Adrenal gland (tissue), 12 donors: ENCODE data around the gene DRC3. TPM values are rescaled to one million over a fixed set of nuclear protein-coding genes. Genes with fewer than 3 reads are reported as not detected.

ENCODE experiments used
- DNase-seq, 7 donors: peaks; one replicate each; pipeline ENCODE4 v3.0.0-alpha.2; 2019 to 2020
- H3K27ac ChIP-seq, 5 donors: fragments of 200-600 bp; sonication (generic) in 4 of 5; 1 replicate in 3 of 5; 2 replicates in 2 of 5; pipeline versions ENCODE4 v1.5.1 to v1.8.0; 2016 to 2020; ENCODE audit warnings: mild to moderate bottlenecking in 1 of 5
- H3K27me3 ChIP-seq: fragments of 200-600 bp; 2 replicates; pipeline ENCODE4 v1.8.0; 2021
- H3K36me3 ChIP-seq, 2 donors: fragments of 200-600 bp; replicated peaks in 1 of 2; 1 replicate in 1 of 2; 2 replicates in 1 of 2; pipeline versions ENCODE4 v1.5.1 to v1.8.0; 2018 to 2022
- H3K4me1 ChIP-seq, 2 donors: fragments of 200-600 bp; replicated peaks in 1 of 2; 1 replicate in 1 of 2; 2 replicates in 1 of 2; pipeline versions ENCODE4 v1.5.1 to v1.8.0; 2018 to 2021
- H3K4me3 ChIP-seq, 4 donors: fragments of 200-600 bp; sonication (generic) in 3 of 4; one replicate each; pipeline ENCODE4 v1.5.1; 2016 to 2018
- H3K9me3 ChIP-seq, 3 donors: fragments of 200-600 bp; sonication (generic) in 1 of 3; replicated peaks in 1 of 3; 1 replicate in 2 of 3; 2 replicates in 1 of 3; pipeline versions ENCODE4 v1.5.1 to v1.8.0; 2016 to 2021
- POLR2A ChIP-seq, 2 donors: fragments of 450-650 bp; IDR thresholded peaks; one replicate each; pipeline ENCODE4 v1.6.1; 2017; ENCODE audit warnings: antibody characterized with exemption in 2 of 2, mild to moderate bottlenecking in 2 of 2, moderate library complexity in 1 of 2
- WGBS, 4 donors: extraction: QIAGEN DNeasy Blood & Tissue Kit in 2 of 4; methylation state at CpG; one replicate each; pipeline versions ENCODE4 v1.1.5 to v1.1.7; 2013 to 2017; 5-methylcytosine and 5-hydroxymethylcytosine counted together
- intact Hi-C, 2 donors: fragments of 100-400 bp; cut with DNase I; formaldehyde crosslinking; loops; one replicate each; pipeline versions ENCODE4 v1.14.1 to v1.15.0; 2022 to 2023
- polyA plus RNA-seq, 3 donors: library from polyadenylated mRNA; stranded (reverse); fragments of 200-250 nt in 2 of 3; fragments of 350-450 nt in 1 of 3; fragmentation: Illumina TruSeq in 1 of 3; extraction: RNeasy Lipid Tissue Mini Kit (QIAGEN cat#74804) in 1 of 3; gene quantifications; one replicate each; pipeline ENCODE4 v1.2.3, GENCODE V29; 2013 to 2014
- total RNA-seq, 9 donors: library from RNA; depleted of rRNA in 4 of 9; stranded (reverse); fragments of >200 nt in 4 of 9; fragments of 120-200 nt in 1 of 9; fragmentation: NEBNext Ultra II Directional in 1 of 9; extraction: Animal tissue kit (Norgen Biotek cat#: 25700) in 1 of 9; gene quantifications; one replicate each; pipeline versions ENCODE4 v1.1.0 to v1.2.4, GENCODE V29; 2013 to 2023
- TF ChIP-seq, protein P1 (sequence below), 6 experiments: fragments of 450-650 bp in 4 of 6; fragments of 200-600 bp in 2 of 6; sonication (generic) in 1 of 6; IDR thresholded peaks; 1 replicate in 5 of 6; 2 replicates in 1 of 6; pipeline versions ENCODE4 v1.5.1 to v1.8.0; 2016 to 2021; ENCODE audit warnings: antibody characterized with exemption in 6 of 6, mild to moderate bottlenecking in 2 of 6, moderate library complexity in 1 of 6
- donor health status: healthy with polysubstance abuse.
- donor health status: Bipolar disorder and iron deficiency.
- donor health status: DM: yes; HTN: yes; CAD: no.
- donor health status: DM: no; HTN: no; CAD: no.
- donor health status: DM: no; HTN: no; CAD: no.
- donor health status: DM: yes; HTN: yes; CAD: no.

The DRC3 gene
- total and polyA plus RNA-seq, 12 donors = 0.17 to 21.3 (median 3.6) TPM

- Histone ChIP-seq H3K9me3 (no peaks in the 10 kb centered on the region), H3K27ac (peak overlapping the region in 1 of 5 donors; percentile 21), H3K36me3 (no peaks in the 10 kb centered on the region), H3K4me1 (peaks cover 0 to 25% of the 10 kb centered on the region in 2 donors), H3K4me3 (no peak overlapping the region), H3K27me3 (no peaks in the 10 kb centered on the region)
- DNase-seq = no peak
- WGBS, 4 donors = 66 to 77% (median 71%) methylated on average over 7 to 10 of the region's 10 CpGs
- intact Hi-C loops = loop anchor here in 1 of 2 donors (10.0 kb wide), 1 partner anchor 45 kb away; the partner anchor contains the start of genes ATPAF2 and GID4
- no peak for TF ChIP-seq POLR2A (IDR thresholded peaks at IDR 0.05)
- TF ChIP-seq, protein P1, sequence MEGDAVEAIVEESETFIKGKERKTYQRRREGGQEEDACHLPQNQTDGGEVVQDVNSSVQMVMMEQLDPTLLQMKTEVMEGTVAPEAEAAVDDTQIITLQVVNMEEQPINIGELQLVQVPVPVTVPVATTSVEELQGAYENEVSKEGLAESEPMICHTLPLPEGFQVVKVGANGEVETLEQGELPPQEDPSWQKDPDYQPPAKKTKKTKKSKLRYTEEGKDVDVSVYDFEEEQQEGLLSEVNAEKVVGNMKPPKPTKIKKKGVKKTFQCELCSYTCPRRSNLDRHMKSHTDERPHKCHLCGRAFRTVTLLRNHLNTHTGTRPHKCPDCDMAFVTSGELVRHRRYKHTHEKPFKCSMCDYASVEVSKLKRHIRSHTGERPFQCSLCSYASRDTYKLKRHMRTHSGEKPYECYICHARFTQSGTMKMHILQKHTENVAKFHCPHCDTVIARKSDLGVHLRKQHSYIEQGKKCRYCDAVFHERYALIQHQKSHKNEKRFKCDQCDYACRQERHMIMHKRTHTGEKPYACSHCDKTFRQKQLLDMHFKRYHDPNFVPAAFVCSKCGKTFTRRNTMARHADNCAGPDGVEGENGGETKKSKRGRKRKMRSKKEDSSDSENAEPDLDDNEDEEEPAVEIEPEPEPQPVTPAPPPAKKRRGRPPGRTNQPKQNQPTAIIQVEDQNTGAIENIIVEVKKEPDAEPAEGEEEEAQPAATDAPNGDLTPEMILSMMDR (IDR thresholded peaks at IDR 0.05) = no peak
Measured at GRCh38 chr17:17989618-17990017, 17.0 kb downstream of the DRC3 start.

GRCh38 chr17:17990282-17990681 lies 17.6 kb downstream of the DRC3 start:
- H3K27me3 ChIP-seq = no peaks in the 10 kb centered on the region
- TF ChIP-seq, protein P1 (IDR thresholded peaks at IDR 0.05) = no peak
- no peaks in the 10 kb centered on the region for H3K9me3 ChIP-seq
- peak in 5 of 7 donors; percentile 29 to 54 (median 42) for DNase-seq
- peak overlapping the region in 2 of 5 donors; percentile 37 to 45 for H3K27ac ChIP-seq
- WGBS, 4 donors = 26 to 50% (median 48%) methylated on average over 2 of the region's 2 CpGs
- no peak overlapping the region for H3K4me3 ChIP-seq
- intact Hi-C loops = no loop called here
- no peaks in the 10 kb centered on the region for H3K36me3 ChIP-seq
- peaks cover 0 to 27% of the 10 kb centered on the region in 2 donors for H3K4me1 ChIP-seq

GRCh38 chr17:17993366-17993765 lies 20.7 kb downstream of the DRC3 start:
- no peak for TF ChIP-seq POLR2A (IDR thresholded peaks at IDR 0.05)
- TF ChIP-seq, protein P1 (IDR thresholded peaks at IDR 0.05) = no peak
- Histone ChIP-seq H3K4me3 (no peak overlapping the region), H3K36me3 (no peaks in the 10 kb centered on the region), H3K27me3 (no peaks in the 10 kb centered on the region), H3K27ac (no peak overlapping the region), H3K9me3 (no peaks in the 10 kb centered on the region), H3K4me1 (peaks cover 0 to 27% of the 10 kb centered on the region in 2 donors)
- 91 to 98% (median 95%) methylated on average over 2 of the region's 2 CpGs for WGBS, 4 donors
- intact Hi-C loops = no loop called here
- peak in 6 of 7 donors; percentile 35 to 71 (median 51) for DNase-seq

- 93 to 97% (median 97%) methylated on average over 12 of the region's 12 CpGs for WGBS, 4 donors
- Histone ChIP-seq H3K36me3 (no peaks in the 10 kb centered on the region), H3K9me3 (no peaks in the 10 kb centered on the region), H3K27ac (no peak overlapping the region), H3K27me3 (no peaks in the 10 kb centered on the region), H3K4me3 (no peak overlapping the region), H3K4me1 (peaks cover 0 to 27% of the 10 kb centered on the region in 2 donors)
- intact Hi-C loops = no loop called here
- no peak for DNase-seq
- TF ChIP-seq POLR2A (IDR thresholded peaks at IDR 0.05) = no peak
- TF ChIP-seq, protein P1 (IDR thresholded peaks at IDR 0.05) = no peak
Measured at GRCh38 chr17:17993852-17994251, 21.2 kb downstream of the DRC3 start.
